Stomach (tissue), 4 donors: ENCODE results near the gene KIAA0513.

Experiments
- CTCF ChIP-seq, 7 experiments: fragments of 450-650 bp in 4 of 7; fragments of 200-600 bp in 3 of 7; sonication (generic) in 3 of 7; IDR thresholded peaks; one replicate each; pipeline ENCODE4 v1.5.1; 2016 to 2019; ENCODE audit warnings: antibody characterized with exemption in 7 of 7, control low read depth in 2 of 7, mild to moderate bottlenecking in 1 of 7
- EP300 ChIP-seq: sonication (generic); formaldehyde crosslinking; IDR thresholded peaks from one replicate; pipeline ENCODE4 v1.6.1; 2017; ENCODE audit warnings: antibody characterized with exemption
- POLR2A ChIP-seq, 4 donors: fragments of 450-650 bp; IDR thresholded peaks; one replicate each; pipeline ENCODE4 v1.6.1; 2016; ENCODE audit warnings: antibody characterized with exemption in 4 of 4, control low read depth in 2 of 4, mild to moderate bottlenecking in 1 of 4, moderate library complexity in 1 of 4
- POLR2AphosphoS5 ChIP-seq, 3 donors: sonication (generic); formaldehyde crosslinking; IDR thresholded peaks; one replicate each; pipeline ENCODE4 v1.6.1; 2016; ENCODE audit warnings: antibody characterized with exemption in 3 of 3

GRCh38 chr16:85017633-85018032 is 10.0 kb upstream of the KIAA0513 start:
- TF ChIP-seq POLR2A (IDR thresholded peaks at IDR 0.05) (no peak), EP300 (no peak), CTCF (IDR thresholded peaks at IDR 0.05) (no peak), POLR2AphosphoS5 (IDR thresholded peaks at IDR 0.05) (no peak)
